HG03520 (cell line): ENCODE data around the gene ZC3H15.
"Not testable (repeated sequence)": the region's sequence is repeated elsewhere in the genome, so short reads cannot be mapped to it uniquely, and the experiment has no call there.

ENCODE experiments used
- ATAC-seq: cut with Tn5 transposase; IDR thresholded peaks from one replicate; pipeline ENCODE4 v1.9.1; 2021; ENCODE audit warnings: mild to moderate bottlenecking, moderate library complexity; ENCODE audit not compliant: unreplicated experiment

The ZC3H15 gene

GRCh38 chr2:186485871-186486650 lies at the start of gene ZC3H15:
TSS of gene ZC3H15 (plus strand) at chr2:186486260. CDS start at chr2:186486383, 123 bp downstream.
- peak; percentile 75 for ATAC-seq

GRCh38 chr2:186437719-186438118 lies 48.3 kb upstream of the ZC3H15 start:
- no peak for ATAC-seq

GRCh38 chr2:186439673-186440095 lies 46.4 kb upstream of the ZC3H15 start:
- not testable (repeated sequence) for ATAC-seq

- no peak for ATAC-seq
Measured at GRCh38 chr2:186440506-186440905, 45.6 kb upstream of the ZC3H15 start.

GRCh38 chr2:186442885-186443284 lies 43.2 kb upstream of the ZC3H15 start:
- no peak for ATAC-seq

- ATAC-seq: no peak
Measured at GRCh38 chr2:186443851-186444250, 42.2 kb upstream of the ZC3H15 start.

GRCh38 chr2:186445506-186445905 lies 40.6 kb upstream of the ZC3H15 start:
- no peak for ATAC-seq

- no peak for ATAC-seq
Measured at GRCh38 chr2:186455613-186456012, 30.4 kb upstream of the ZC3H15 start.

GRCh38 chr2:186456941-186457340 lies 29.1 kb upstream of the ZC3H15 start:
- ATAC-seq: no peak

GRCh38 chr2:186457908-186458307 lies 28.2 kb upstream of the ZC3H15 start:
- ATAC-seq: no peak

- ATAC-seq: no peak
Measured at GRCh38 chr2:186459009-186459408, 27.1 kb upstream of the ZC3H15 start.

GRCh38 chr2:186460465-186460864 lies 25.6 kb upstream of the ZC3H15 start:
- ATAC-seq: peak; percentile 71

GRCh38 chr2:186466743-186467142 lies 19.3 kb upstream of the ZC3H15 start:
- no peak for ATAC-seq

GRCh38 chr2:186467421-186467820 lies 18.6 kb upstream of the ZC3H15 start:
- no peak for ATAC-seq

- not testable (repeated sequence) for ATAC-seq
Measured at GRCh38 chr2:186472722-186473493, 13.2 kb upstream of the ZC3H15 start.

- not testable (repeated sequence) for ATAC-seq
Measured at GRCh38 chr2:186474239-186474638, 11.8 kb upstream of the ZC3H15 start.

GRCh38 chr2:186477790-186478189 lies 8.3 kb upstream of the ZC3H15 start:
- no peak for ATAC-seq

- no peak for ATAC-seq
Measured at GRCh38 chr2:186480991-186481390, 5.1 kb upstream of the ZC3H15 start.

GRCh38 chr2:186484062-186484735 lies 1.9 kb upstream of the ZC3H15 start:
- ATAC-seq: no peak

- no peak for ATAC-seq
Measured at GRCh38 chr2:186485576-186485870, 537 bp upstream of the ZC3H15 start.
